Stimulated activated naive CD8-positive, alpha-beta T cell treated with anti-CD3 and anti-CD28 coated beads, Interleukin-15, Interleukin-2, amounts not matched to agents 100 U/mL and 50 U/mL, for 24 hours (primary cell): ENCODE results near the gene KCNA4.
"Not testable (repeated sequence)": the region's sequence is repeated elsewhere in the genome, so short reads cannot be mapped to it uniquely, and the experiment has no call there.

Source experiments
- ATAC-seq: fragments of 150-1000 bp; cut with Tn5 transposase; one replicate; pipeline ENCODE4 v1.10.0; 2021
- DNase-seq: peaks from one replicate; pipeline ENCODE4 v3.0.0; 2021

The KCNA4 gene

GRCh38 chr11:29996016-29996415, 20.8 kb downstream of the KCNA4 start:
- ATAC-seq (no peak), DNase-seq (no peak)

- ATAC-seq, result no peak
- DNase-seq, result no peak
Observed at GRCh38 chr11:29989174-29989970, 27.5 kb downstream of the KCNA4 start.

- no peak for DNase-seq
- no peak for ATAC-seq
Observed at GRCh38 chr11:29985248-29985647, 31.6 kb downstream of the KCNA4 start.

GRCh38 chr11:29984544-29984943, 32.3 kb downstream of the KCNA4 start:
- no peak for ATAC-seq
- DNase-seq, result no peak

- no peak for ATAC-seq
- DNase-seq, result no peak
Observed at GRCh38 chr11:29978549-29978948, 38.3 kb downstream of the KCNA4 start.

GRCh38 chr11:29975580-29975979, 41.2 kb downstream of the KCNA4 start:
- not testable (repeated sequence) for ATAC-seq, DNase-seq

GRCh38 chr11:29963796-29964195, 53.0 kb downstream of the KCNA4 start:
- ATAC-seq, result no peak
- DNase-seq, result no peak

- ATAC-seq, result no peak
- DNase-seq, result no peak
Observed at GRCh38 chr11:29963036-29963435, 53.8 kb downstream of the KCNA4 start.

GRCh38 chr11:29962243-29962642, 54.6 kb downstream of the KCNA4 start:
- DNase-seq (no peak), ATAC-seq (no peak)
